Left renal pelvis (tissue), 4 donors: ENCODE results near the gene POM121. TPM values are rescaled to one million over a fixed set of nuclear protein-coding genes. Genes with fewer than 3 reads are reported as not detected.
"Not testable (repeated sequence)": the region's sequence is repeated elsewhere in the genome, so short reads cannot be mapped to it uniquely, and the experiment has no call there.

Experiments
- DNase-seq, 4 donors: peaks; one replicate each; pipeline ENCODE4 v3.0.0-alpha.2; 2013; ENCODE audit warnings: low read depth in 4 of 4, low spot score in 3 of 4
- polyA plus RNA-seq, 4 donors: library from polyadenylated mRNA; unstranded; fragments of 120-200 nt; gene quantifications; one replicate each; pipeline ENCODE4 v1.2.1, GENCODE V29; 2013; ENCODE audit not compliant: insufficient read length in 4 of 4

The POM121 gene
- polyA plus RNA-seq, 4 donors, result 38.0 to 48.6 (median 42.7) TPM

DNA sequence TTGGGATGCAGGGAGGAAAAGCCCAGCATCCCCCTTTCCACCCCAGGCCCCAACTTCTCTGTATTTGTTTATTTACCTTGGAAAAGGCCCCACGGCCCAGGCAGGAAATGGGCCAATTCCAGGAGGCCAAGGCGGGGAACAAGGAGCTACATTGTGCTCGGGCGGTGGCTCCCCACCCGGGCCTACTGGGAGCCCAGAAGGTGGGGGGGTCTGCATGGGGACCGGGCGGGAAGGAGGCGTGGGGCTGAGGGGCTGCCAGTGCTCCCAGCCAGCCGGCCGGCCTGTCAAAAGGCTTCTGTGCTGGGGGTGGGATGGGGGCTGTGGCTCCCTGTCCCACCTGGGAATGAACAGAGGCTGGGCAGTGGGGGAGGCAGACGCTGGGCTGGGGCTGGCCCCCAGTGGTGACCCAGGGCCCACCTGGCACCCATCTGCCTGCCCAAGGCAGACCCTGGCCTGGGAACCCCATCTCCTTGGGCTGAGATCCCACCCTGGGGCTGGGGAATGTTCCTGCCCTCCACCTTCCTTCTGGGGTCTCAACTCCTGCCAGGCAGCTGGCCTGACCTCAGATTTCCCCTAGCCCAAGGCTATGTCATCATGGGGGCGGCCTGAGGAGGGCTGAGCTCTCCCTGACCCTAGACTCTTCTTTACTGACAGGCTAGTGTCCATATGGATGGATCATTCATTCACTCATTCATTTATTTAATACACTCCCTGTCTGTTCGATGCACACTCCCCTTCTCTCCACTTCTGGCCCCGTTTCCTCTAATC lies 65.4 kb downstream of the POM121 start:
- DNase-seq, result not testable (repeated sequence)

DNA sequence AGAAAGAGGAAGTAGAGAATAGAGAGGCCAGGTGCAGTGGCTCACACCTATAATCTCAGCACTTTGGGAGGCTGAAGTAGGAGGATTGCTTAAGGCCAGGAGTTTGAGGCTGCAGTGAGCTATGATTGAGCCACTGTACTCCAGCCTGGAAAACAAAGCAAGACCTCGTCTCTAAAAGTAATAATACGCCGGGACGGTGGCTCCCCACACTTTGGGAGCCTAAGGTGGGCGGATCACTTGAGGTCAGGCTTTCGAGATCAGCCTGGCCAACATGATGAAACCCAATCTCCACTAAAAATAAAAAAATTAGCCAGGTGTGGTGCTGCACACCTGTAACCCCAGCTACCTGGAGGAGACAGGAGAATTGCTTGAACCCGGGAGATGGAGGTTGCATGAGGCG lies 70.6 kb downstream of the POM121 start:
- not testable (repeated sequence) for DNase-seq

DNA sequence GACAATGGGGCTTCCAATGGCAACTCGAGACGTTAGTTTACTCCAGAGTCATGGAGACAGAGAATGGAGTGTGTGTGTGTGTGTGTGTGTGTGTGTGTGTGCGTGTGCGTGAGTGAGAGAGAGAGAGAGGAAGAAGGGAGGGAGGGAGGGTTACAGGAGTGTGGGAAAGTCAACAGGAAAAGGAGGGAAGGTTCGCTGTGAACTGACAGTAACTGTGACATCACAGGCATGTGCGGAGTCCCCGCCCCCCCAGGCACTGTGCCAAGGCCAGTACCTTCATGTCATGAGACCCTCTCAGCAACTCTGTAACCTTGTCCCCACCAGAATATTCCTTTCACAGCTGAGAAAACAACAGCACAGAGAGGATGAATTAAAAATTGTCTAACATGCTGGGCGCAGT lies 72.6 kb downstream of the POM121 start:
- DNase-seq, result not testable (repeated sequence)

DNA sequence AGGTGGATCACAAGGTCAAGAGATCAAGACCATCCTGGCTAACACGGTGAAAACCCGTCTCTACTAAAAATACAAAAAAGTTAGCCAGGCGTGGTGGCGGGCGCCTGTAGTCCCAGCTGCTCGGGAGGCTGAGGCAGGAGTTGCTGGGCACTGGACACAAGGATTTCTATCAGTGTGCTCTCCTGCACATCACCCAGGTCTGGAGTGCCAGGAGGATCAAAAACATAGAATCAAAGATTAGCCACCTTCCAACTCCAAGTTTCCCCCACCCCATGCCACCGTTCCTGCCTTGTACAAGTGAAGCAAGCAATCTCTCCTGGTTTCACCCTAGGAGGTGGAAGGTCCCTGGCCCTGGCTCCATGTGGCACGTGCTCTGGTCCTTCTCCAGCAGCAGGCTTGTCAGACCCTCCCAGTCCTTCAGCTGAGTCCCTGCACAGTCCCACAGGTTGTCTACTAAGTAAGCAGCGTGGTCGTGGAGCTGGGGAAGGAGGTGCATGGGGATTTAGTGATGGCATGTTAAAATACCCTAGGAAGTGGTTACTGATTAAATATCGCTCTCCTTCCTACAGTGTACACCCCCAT lies 73.1 kb downstream of the POM121 start:
- DNase-seq, result not testable (repeated sequence)

Other genes with a start within 250 kb of the POM121 start
- 1 to 10 TPM; 3.2 to 9.3 (median 3.3) TPM for gene TYW1B, start 96.9 kb upstream of the POM121 start, polyA plus RNA-seq
- gene TRIM74, start 44.4 kb downstream of the POM121 start, polyA plus RNA-seq, result 1 to 10 TPM in 2 of 4 donors, under 1 TPM in 2; 0.37 to 3.0 (median 1.4) TPM
- under 1 TPM; 0.20 to 0.69 (median 0.27) TPM for gene SPDYE8, start 104.7 kb downstream of the POM121 start, polyA plus RNA-seq
- gene SPDYE11, start 132.8 kb downstream of the POM121 start, polyA plus RNA-seq, result 1 to 10 TPM in 1 of 4 donors, under 1 TPM in 3; 0.32 to 1.3 (median 0.76) TPM
- gene SPDYE9, start 160.9 kb downstream of the POM121 start, polyA plus RNA-seq, result 1 to 10 TPM in 1 of 4 donors, under 1 TPM in 3; 0.32 to 1.1 (median 0.76) TPM